Measurements from ENCODE around the gene ZFAND5.

DNA sequence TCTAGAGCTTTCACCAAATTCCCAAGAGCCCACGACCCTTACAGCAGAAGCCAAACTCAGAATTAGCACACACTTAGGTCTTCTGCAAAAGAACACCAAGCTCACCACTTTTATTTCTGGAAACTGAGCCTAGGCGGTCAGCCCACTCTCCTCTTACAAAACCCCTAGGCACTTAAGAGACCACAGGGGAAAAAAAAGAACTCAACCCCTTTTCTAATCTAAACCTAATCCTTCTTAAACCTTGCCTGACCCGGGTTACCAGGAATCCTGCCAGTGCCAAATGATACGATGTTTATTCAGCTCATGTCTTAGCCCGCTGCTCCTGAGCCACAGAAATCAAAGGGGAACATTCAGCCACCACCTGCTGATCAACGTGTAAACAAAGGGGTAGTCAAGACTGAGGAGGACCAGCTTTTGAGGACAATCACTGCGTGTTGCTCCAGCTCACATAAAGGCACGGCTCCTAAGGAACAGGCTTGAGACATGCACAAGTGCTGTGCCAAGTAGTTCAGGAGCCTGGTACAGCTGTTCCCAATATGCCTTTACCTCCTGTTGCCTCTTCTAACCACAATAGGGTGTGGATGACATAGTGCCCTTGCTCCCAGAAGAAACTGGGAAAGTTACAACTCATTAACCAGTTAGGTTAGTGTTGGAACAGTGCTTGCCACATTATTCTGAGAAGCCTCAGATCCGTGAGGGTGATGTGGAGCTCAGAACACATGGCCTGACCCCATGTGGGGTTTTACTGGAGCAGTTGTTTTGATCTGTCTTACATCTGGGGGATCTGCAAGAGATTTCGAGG, 49.3 kb downstream of the ZFAND5 start:
- TF ChIP-seq, protein P1, sequence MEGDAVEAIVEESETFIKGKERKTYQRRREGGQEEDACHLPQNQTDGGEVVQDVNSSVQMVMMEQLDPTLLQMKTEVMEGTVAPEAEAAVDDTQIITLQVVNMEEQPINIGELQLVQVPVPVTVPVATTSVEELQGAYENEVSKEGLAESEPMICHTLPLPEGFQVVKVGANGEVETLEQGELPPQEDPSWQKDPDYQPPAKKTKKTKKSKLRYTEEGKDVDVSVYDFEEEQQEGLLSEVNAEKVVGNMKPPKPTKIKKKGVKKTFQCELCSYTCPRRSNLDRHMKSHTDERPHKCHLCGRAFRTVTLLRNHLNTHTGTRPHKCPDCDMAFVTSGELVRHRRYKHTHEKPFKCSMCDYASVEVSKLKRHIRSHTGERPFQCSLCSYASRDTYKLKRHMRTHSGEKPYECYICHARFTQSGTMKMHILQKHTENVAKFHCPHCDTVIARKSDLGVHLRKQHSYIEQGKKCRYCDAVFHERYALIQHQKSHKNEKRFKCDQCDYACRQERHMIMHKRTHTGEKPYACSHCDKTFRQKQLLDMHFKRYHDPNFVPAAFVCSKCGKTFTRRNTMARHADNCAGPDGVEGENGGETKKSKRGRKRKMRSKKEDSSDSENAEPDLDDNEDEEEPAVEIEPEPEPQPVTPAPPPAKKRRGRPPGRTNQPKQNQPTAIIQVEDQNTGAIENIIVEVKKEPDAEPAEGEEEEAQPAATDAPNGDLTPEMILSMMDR (IDR thresholded peaks at IDR 0.05) = no peak
- TF ChIP-seq POLR2AphosphoS5 (IDR thresholded peaks at IDR 0.05) (peak; percentile 38 to 61 (median 46)), POLR2A (IDR thresholded peaks at IDR 0.05) (no peak), EP300 (IDR thresholded peaks at IDR 0.05) (peak in 1 of 4 donors; percentile 38)
